K562 (cell line): ENCODE measurements around the gene DMWD. TPM values are rescaled to one million over a fixed set of nuclear protein-coding genes. Genes with fewer than 3 reads are reported as not detected.

Source experiments
- BACH1 ChIP-seq: fragments of 200-800 bp; sonication (Bioruptor generic); IDR thresholded peaks from 2 replicates; pipeline ENCODE4 v1.6.1; 2016; ENCODE audit warnings: missing genetic modification characterization, missing compliant biosample characterization
- BRD4 ChIP-seq: fragments of 200-600 bp; sonication (generic); IDR thresholded peaks from 2 replicates; pipeline ENCODE4 v1.6.1; 2017; ENCODE audit warnings: inconsistent platforms
- CSDE1 ChIP-seq, 2 experiments: fragments of 450-650 bp; IDR thresholded peaks; 2 replicates each; pipeline ENCODE4 v1.6.1; 2016; ENCODE audit warnings: mild to moderate bottlenecking in 1 of 2
- GTF2B ChIP-seq: IDR thresholded peaks from 2 replicates; pipeline ENCODE4 v1.6.1; 2011; ENCODE audit not compliant: insufficient read length; ENCODE audit errors: extremely low read depth
- HINFP ChIP-seq: fragments of 450-650 bp; conservative IDR thresholded peaks from 2 replicates; pipeline ENCODE4 v1.6.1; 2016; ENCODE audit warnings: missing genetic modification characterization, low read depth, mild to moderate bottlenecking, control low read depth, missing compliant biosample characterization
- HLTF ChIP-seq: fragments of 450-650 bp; IDR thresholded peaks from 2 replicates; pipeline ENCODE4 v1.6.1; 2016
- KLF13 ChIP-seq: fragments of 450-650 bp; IDR thresholded peaks from 2 replicates; pipeline ENCODE4 v1.6.1; 2016; ENCODE audit warnings: missing genetic modification characterization, low read depth, mild to moderate bottlenecking, missing compliant biosample characterization, moderate library complexity, borderline replicate concordance
- NCOR1 ChIP-seq: fragments of 450-650 bp; IDR thresholded peaks from 2 replicates; pipeline ENCODE4 v1.6.1; 2016; ENCODE audit warnings: mild to moderate bottlenecking, moderate library complexity
- NFATC3 ChIP-seq: fragments of 450-650 bp; IDR thresholded peaks from 2 replicates; pipeline ENCODE4 v1.6.1; 2017; ENCODE audit warnings: mild to moderate bottlenecking
- PHF21A ChIP-seq: fragments of 450-650 bp; IDR thresholded peaks from 2 replicates; pipeline ENCODE4 v1.6.1; 2017; ENCODE audit warnings: low read depth, borderline replicate concordance
- PHF8 ChIP-seq: fragments of 200-600 bp; sonication (generic); IDR thresholded peaks from 2 replicates; pipeline ENCODE4 v1.6.1; 2012; ENCODE audit warnings: mixed run types, mild to moderate bottlenecking, inconsistent platforms, low read length, moderate library complexity, borderline replicate concordance
- POLR2B ChIP-seq: fragments of 450-650 bp; IDR thresholded peaks from 2 replicates; pipeline ENCODE4 v1.6.1; 2018; ENCODE audit warnings: low read depth; ENCODE audit not compliant: partially characterized antibody
- RNF219 ChIP-seq: fragments of 250-450 bp; sonication (Bioruptor Pico); IDR thresholded peaks from 2 replicates; pipeline ENCODE4 v1.5.0; 2022; ENCODE audit warnings: mild to moderate bottlenecking
- SFPQ ChIP-seq: fragments of 200-400 bp; formaldehyde crosslinking; IDR thresholded peaks from 2 replicates; pipeline ENCODE4 v1.6.1; 2017; ENCODE audit warnings: mild to moderate bottlenecking, low read depth, low read length, moderate library complexity
- SUPT5H ChIP-seq: fragments of 450-650 bp; IDR thresholded peaks from 2 replicates; pipeline ENCODE4 v1.6.1; 2016
- ZBTB34 ChIP-seq: fragments of 250-450 bp; sonication (Bioruptor Pico); IDR thresholded peaks from 2 replicates; pipeline ENCODE4 v1.8.0; 2021; ENCODE audit warnings: mild to moderate bottlenecking, moderate library complexity
- ZFP30 ChIP-seq: fragments of 250-450 bp; sonication (Bioruptor Pico); IDR thresholded peaks from 2 replicates; pipeline ENCODE4 v1.8.0; 2022; ENCODE audit warnings: moderate library complexity, mild to moderate bottlenecking, inconsistent platforms, borderline replicate concordance
- ZNF740 ChIP-seq, 3 experiments: fragments of 200-800 bp in 1 of 3; sonication (Bioruptor generic) in 1 of 3; sonication (generic) in 1 of 3; formaldehyde crosslinking in 1 of 3; IDR thresholded peaks; 2 replicates each; pipeline versions ENCODE4 v1.6.1 to v1.8.0; 2016 to 2022; ENCODE audit warnings: mild to moderate bottlenecking in 2 of 3, missing compliant biosample characterization in 2 of 3, missing genetic modification characterization in 2 of 3, missing genetic modification reagents in 1 of 3
- polyA plus RNA-seq, 8 experiments: library from polyadenylated mRNA; depleted of rRNA in 4 of 8; stranded (reverse) in 5 of 8; unstranded in 3 of 8; fragments of >200 nt; fragmentation: Nextera tagmentation in 2 of 8; fragmentation: Illumina TruSeq in 1 of 8; extraction: Ambion mirVana in 2 of 8; extraction: Trizol in 1 of 8; gene quantifications; 2 replicates each; pipeline versions ENCODE4 v1.2.1 to v1.2.3, GENCODE V29; 2011 to 2014; ENCODE audit warnings: inconsistent platforms in 1 of 8, missing spikeins in 1 of 8
- total RNA-seq, 7 experiments: library from RNA; depleted of rRNA in 6 of 7; stranded (reverse); fragments of >200 nt in 6 of 7; fragmentation: Illumina TruSeq in 2 of 7; extraction: Trizol in 2 of 7; gene quantifications; 2 replicates each; pipeline versions ENCODE4 v1.2.1 to v1.2.3, GENCODE V29; 2011 to 2021; ENCODE audit warnings: low replicate concordance in 1 of 7

Gene DMWD
- total and polyA plus RNA-seq, 9 of the 15 experiments (the other 6 are each of a cell fraction or from before 2014, with no cell fraction given): 4.7 to 54.6 (median 19.0) TPM

- no peak for TF ChIP-seq PHF21A
- TF ChIP-seq HLTF: peak; percentile 81; the same call in 1 of the 2 replicates
- peak; percentile 76 for TF ChIP-seq SUPT5H
- TF ChIP-seq NCOR1: no peak
- no peak for TF ChIP-seq CSDE1 (IDR thresholded peaks at IDR 0.05)
- no peak for TF ChIP-seq GTF2B
- no peak for TF ChIP-seq SFPQ
- TF ChIP-seq POLR2B: peak; percentile 80
- peak; percentile 58; the same call in 1 of the 2 replicates for TF ChIP-seq PHF8
- no peak for TF ChIP-seq RNF219
- no peak for TF ChIP-seq ZBTB34 (CRISPR knock-in tag)
- no peak; the same call in 1 of the 2 replicates for TF ChIP-seq BRD4
- TF ChIP-seq ZFP30 (CRISPR knock-in tag): no peak
- TF ChIP-seq NFATC3: no peak
- TF ChIP-seq ZNF740 (CRISPR knock-in tag; IDR thresholded peaks at IDR 0.05): no peak
- no peak for TF ChIP-seq ZNF740 (tag; IDR thresholded peaks at IDR 0.05)
- TF ChIP-seq BACH1: no peak
- TF ChIP-seq KLF13 (tag): peak; percentile 90
- no peak for TF ChIP-seq HINFP (tag)
Observed at GRCh38 chr19:45768984-45769782, 23.5 kb downstream of the DMWD start, which contains the start of gene SIX5 (continued).
